Nephron (organoid): ENCODE results near the gene C1orf174.

Source experiments
- H3K27ac Mint-ChIP-seq, 3 experiments: 2 replicates each; pipeline ENCODE4 v1.8.0; 2020; ENCODE audit warnings: mixed read lengths in 3 of 3, mild to moderate bottlenecking in 2 of 3, moderate library complexity in 1 of 3
- H3K27me3 Mint-ChIP-seq: 2 replicates; pipeline ENCODE4 v1.8.0; 2021; ENCODE audit warnings: low read depth, mild to moderate bottlenecking, moderate library complexity, mixed read lengths
- H3K36me3 Mint-ChIP-seq: 2 replicates; pipeline ENCODE4 v1.8.0; 2020; ENCODE audit warnings: low read depth, mixed read lengths
- H3K4me1 Mint-ChIP-seq: 2 replicates; pipeline ENCODE4 v1.8.0; 2020; ENCODE audit warnings: mixed read lengths
- H3K4me3 Mint-ChIP-seq, 3 experiments: 2 replicates each; pipeline ENCODE4 v1.8.0; 2020; ENCODE audit warnings: mild to moderate bottlenecking in 3 of 3, mixed read lengths in 3 of 3, moderate library complexity in 2 of 3
- H3K9me3 Mint-ChIP-seq: 2 replicates; pipeline ENCODE4 v1.8.0; 2020; ENCODE audit warnings: mixed read lengths
- CTCF ChIP-seq, 3 experiments: fragments of 200-600 bp; sonication (generic); IDR thresholded peaks; one replicate each; pipeline ENCODE4 v1.5.0; 2021; ENCODE audit warnings: antibody characterized with exemption in 3 of 3; ENCODE audit not compliant: unreplicated experiment in 3 of 3

The C1orf174 gene

DNA sequence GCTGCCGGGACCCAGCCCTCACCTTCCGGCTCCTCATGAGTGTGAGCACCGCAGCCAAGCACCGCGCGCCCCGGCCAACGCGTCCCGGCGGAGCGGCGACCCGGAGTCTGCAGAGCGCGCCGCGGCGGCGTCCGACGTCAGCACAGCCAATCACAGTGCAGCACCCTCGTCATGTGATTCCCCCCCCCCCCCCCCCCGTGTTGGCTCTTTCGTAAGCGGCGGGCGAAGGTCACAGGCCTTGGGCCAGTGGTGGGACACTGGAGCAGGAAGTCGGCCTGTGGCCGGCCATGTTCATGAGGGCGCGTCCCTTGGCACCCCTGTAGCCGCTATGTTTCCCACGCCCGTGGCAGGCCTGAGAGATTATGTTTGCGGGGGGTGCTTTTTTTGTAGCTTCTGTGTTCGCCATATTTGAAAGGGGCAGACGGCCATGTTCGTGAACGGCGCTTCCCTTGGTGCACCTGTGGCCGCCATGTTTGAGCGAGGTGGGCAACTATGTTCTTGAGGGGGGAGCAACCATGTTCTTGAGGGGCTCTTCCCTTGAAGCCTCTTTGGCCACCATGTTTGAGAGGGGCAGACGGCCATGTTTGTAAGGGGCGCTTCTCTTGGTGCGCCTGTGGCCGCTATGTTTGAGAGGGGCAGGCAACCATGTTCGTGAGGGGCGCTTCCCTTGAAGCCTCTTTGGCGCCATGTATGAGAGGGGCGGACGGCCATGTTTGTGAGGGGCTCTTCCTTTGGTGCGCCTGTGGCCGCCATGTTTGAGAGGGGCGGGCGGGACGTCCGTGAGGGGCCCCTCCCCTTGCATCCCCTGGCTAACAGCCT lies at the start of gene C1orf174:
Gene C1orf174, minus strand, starts transcription at position 123 of the 819 bp plus-strand sequence. Its CDS starts 86 bp downstream, at position 37.
- no peak for TF ChIP-seq CTCF (IDR thresholded peaks at IDR 0.05; ENCODE audit: unreplicated experiment in 3 of 3)
- Mint-ChIP-seq H3K4me1 (peaks cover 33% of the 10 kb centered on the region), H3K36me3 (peaks cover 31% of the 10 kb centered on the region)

GRCh38 chr1:3948344-3948743 lies 48.3 kb upstream of the C1orf174 start:
- Mint-ChIP-seq H3K4me1 (peaks cover 4% of the 10 kb centered on the region), H3K27me3 (peaks cover 39% of the 10 kb centered on the region), H3K27ac (no peak overlapping the region), H3K36me3 (no peaks in the 10 kb centered on the region), H3K4me3 (no peak overlapping the region), H3K9me3 (no peaks in the 10 kb centered on the region)
- no peak for TF ChIP-seq CTCF (IDR thresholded peaks at IDR 0.05; ENCODE audit: unreplicated experiment in 3 of 3)

More for the DNA sequence above, at the start of gene C1orf174:
- H3K4me3 Mint-ChIP-seq: peak within 1 kb of the TSS; percentile 92 to 95 (median 92)
- peaks cover 16% of the 10 kb centered on the region for H3K9me3 Mint-ChIP-seq
- peaks cover 3% of the 10 kb centered on the region for H3K27me3 Mint-ChIP-seq
- H3K27ac Mint-ChIP-seq: peak within 1 kb of the TSS; percentile 98 to 100 (median 99)

GRCh38 chr1:3945916-3946840 lies 46.1 kb upstream of the C1orf174 start:
- Mint-ChIP-seq H3K27me3 (peaks cover 37% of the 10 kb centered on the region), H3K4me1 (peaks cover 8% of the 10 kb centered on the region), H3K27ac (no peak overlapping the region), H3K36me3 (no peaks in the 10 kb centered on the region), H3K9me3 (no peaks in the 10 kb centered on the region), H3K4me3 (no peak overlapping the region)
- TF ChIP-seq CTCF (IDR thresholded peaks at IDR 0.05; ENCODE audit: unreplicated experiment in 3 of 3): no peak

- Mint-ChIP-seq H3K27ac (no peak overlapping the region), H3K4me1 (peaks cover 12% of the 10 kb centered on the region), H3K27me3 (peaks cover 40% of the 10 kb centered on the region), H3K4me3 (no peak overlapping the region), H3K9me3 (no peaks in the 10 kb centered on the region), H3K36me3 (no peaks in the 10 kb centered on the region)
- no peak for TF ChIP-seq CTCF (IDR thresholded peaks at IDR 0.05; ENCODE audit: unreplicated experiment in 3 of 3)
These were observed 45.1 kb upstream of the C1orf174 start for GRCh38 chr1:3945222-3945621.

GRCh38 chr1:3944578-3945125 lies 44.6 kb upstream of the C1orf174 start:
- no peak for TF ChIP-seq CTCF (IDR thresholded peaks at IDR 0.05; ENCODE audit: unreplicated experiment in 3 of 3)
- H3K4me1 Mint-ChIP-seq: peaks cover 12% of the 10 kb centered on the region
- H3K27ac Mint-ChIP-seq: no peak overlapping the region
- H3K4me3 Mint-ChIP-seq: no peak overlapping the region
- H3K9me3 Mint-ChIP-seq: no peaks in the 10 kb centered on the region
- no peaks in the 10 kb centered on the region for H3K36me3 Mint-ChIP-seq
- H3K27me3 Mint-ChIP-seq: peaks cover 46% of the 10 kb centered on the region
